HG03439 (cell line): Measurements from ENCODE around the gene PRSS53.

Experiments used
- ATAC-seq: cut with Tn5 transposase; IDR thresholded peaks from one replicate; pipeline ENCODE4 v1.9.1; 2021; ENCODE audit warnings: mild to moderate bottlenecking, moderate library complexity; ENCODE audit not compliant: unreplicated experiment

The PRSS53 gene

DNA sequence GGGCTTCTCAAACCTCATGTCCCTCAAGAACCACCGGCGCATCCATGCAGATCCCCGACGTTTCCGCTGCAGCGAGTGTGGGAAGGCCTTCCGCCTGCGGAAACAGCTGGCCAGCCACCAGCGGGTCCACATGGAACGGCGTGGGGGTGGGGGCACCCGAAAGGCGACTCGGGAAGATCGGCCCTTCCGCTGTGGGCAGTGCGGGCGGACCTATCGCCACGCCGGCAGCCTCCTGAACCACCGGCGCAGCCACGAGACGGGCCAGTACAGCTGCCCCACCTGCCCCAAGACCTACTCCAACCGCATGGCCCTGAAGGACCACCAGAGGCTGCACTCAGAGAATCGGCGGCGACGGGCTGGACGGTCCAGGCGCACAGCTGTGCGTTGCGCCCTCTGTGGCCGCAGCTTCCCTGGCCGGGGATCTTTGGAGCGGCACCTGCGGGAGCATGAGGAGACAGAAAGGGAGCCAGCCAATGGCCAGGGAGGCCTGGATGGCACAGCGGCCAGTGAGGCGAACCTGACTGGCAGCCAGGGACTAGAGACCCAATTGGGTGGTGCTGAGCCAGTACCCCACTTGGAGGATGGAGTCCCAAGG is 8.6 kb downstream of the PRSS53 start:
- no peak for ATAC-seq

DNA sequence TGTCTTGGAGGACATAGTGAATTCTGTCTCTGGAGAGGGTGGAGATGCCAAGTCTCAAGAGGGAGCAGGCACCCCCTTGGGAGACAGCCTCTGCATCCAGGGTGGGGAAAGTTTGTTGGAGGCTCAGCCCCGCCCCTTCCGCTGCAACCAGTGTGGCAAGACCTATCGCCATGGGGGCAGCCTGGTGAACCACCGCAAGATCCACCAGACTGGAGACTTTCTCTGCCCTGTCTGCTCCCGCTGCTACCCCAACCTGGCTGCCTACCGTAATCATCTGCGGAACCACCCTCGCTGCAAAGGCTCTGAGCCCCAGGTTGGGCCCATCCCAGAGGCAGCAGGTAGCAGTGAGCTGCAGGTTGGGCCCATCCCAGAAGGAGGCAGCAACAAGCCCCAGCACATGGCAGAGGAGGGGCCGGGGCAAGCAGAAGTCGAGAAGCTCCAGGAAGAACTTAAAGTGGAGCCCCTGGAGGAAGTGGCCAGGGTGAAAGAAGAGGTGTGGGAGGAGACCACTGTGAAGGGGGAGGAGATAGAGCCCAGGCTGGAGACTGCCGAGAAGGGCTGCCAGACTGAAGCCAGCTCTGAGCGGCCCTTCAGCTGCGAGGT is 9.3 kb downstream of the PRSS53 start:
- no peak for ATAC-seq

DNA sequence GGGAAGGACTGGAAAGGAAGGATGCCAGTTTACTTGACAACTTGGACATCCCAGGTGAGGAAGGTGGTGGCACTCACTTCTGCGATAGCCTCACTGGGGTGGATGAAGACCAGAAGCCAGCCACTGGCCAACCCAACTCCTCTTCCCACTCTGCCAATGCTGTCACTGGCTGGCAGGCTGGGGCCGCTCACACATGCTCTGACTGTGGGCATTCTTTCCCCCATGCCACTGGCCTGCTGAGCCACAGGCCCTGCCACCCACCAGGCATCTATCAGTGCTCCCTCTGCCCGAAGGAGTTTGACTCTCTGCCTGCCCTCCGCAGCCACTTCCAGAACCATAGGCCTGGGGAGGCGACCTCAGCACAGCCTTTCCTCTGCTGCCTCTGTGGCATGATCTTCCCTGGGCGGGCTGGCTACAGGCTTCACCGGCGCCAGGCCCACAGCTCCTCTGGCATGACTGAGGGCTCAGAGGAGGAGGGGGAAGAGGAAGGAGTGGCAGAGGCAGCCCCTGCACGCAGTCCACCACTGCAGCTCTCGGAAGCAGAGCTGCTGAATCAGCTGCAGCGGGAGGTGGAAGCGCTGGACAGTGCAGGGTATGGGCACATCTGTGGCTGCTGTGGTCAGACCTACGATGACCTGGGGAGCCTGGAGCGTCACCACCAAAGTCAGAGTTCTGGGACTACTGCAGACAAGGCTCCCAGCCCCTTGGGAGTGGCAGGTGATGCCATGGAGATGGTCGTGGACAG is 10.0 kb downstream of the PRSS53 start:
- ATAC-seq: no peak

DNA sequence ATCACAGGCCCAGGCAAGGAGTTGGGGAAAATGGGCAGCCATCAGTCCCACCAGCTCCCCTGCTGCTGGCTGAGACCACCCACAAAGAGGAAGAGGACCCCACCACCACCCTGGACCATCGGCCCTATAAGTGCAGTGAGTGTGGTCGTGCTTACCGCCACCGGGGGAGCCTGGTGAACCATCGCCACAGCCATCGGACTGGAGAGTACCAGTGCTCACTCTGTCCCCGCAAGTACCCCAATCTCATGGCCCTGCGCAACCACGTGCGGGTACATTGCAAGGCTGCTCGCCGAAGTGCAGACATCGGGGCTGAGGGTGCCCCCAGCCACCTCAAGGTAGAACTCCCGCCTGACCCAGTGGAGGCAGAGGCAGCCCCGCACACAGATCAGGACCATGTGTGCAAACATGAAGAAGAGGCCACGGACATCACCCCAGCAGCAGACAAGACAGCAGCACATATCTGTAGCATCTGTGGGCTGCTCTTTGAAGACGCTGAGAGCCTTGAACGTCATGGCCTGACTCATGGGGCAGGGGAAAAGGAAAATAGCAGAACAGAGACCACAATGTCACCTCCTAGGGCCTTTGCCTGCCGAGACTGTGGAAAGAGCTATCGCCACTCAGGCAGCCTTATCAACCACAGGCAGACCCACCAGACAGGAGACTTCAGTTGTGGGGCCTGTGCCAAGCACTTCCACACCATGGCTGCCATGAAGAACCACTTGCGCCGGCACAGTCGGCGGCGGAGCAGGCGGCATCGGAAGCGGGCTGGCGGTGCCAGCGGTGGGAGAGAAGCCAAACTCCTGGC is 10.9 kb downstream of the PRSS53 start:
- ATAC-seq: no peak

- no peak for ATAC-seq
These were observed 11.7 kb downstream of the PRSS53 start for GRCh38 chr16:31077024-31077423.

DNA sequence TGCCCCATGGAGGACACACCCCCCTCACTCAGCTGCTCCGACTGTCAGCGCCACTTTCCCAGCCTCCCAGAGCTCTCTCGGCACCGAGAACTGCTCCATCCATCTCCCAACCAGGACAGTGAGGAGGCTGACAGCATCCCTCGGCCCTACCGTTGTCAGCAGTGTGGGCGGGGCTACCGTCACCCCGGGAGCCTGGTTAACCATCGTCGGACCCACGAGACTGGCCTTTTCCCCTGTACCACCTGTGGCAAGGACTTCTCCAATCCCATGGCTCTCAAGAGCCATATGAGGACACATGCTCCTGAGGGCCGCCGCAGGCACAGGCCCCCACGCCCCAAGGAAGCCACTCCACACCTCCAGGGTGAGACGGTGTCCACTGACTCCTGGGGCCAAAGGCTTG is 12.4 kb downstream of the PRSS53 start:
- no peak for ATAC-seq

DNA sequence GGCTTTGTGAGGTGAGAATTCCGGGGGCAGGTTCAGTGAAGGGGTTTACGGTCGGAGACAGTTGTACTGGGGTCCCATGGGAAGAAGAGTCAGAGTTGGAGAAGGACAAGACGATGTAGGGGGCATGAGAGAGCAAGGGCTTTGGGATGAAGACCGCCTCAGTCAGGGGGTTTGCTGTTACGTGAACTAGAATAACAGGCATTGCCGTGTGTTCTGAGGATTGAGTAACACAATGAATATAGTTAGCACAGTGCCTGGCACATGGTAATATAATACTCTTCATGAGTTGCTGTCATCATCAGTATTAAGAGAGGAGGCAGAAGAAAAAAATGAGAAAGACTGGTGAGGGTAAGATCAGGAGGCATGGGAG is 13.9 kb downstream of the PRSS53 start:
- no peak for ATAC-seq

GRCh38 chr16:31073970-31074813 is 14.6 kb downstream of the PRSS53 start, which contains the start of the genes ZNF646 and ZNF668:
ZNF646 (plus strand) TSS chr16:31074422; CDS start chr16:31076325, 1,903 bp downstream.
ZNF668 (minus strand) TSS chr16:31074240; CDS start chr16:31064459, 9,781 bp downstream.
- peak; percentile 71 for ATAC-seq

DNA sequence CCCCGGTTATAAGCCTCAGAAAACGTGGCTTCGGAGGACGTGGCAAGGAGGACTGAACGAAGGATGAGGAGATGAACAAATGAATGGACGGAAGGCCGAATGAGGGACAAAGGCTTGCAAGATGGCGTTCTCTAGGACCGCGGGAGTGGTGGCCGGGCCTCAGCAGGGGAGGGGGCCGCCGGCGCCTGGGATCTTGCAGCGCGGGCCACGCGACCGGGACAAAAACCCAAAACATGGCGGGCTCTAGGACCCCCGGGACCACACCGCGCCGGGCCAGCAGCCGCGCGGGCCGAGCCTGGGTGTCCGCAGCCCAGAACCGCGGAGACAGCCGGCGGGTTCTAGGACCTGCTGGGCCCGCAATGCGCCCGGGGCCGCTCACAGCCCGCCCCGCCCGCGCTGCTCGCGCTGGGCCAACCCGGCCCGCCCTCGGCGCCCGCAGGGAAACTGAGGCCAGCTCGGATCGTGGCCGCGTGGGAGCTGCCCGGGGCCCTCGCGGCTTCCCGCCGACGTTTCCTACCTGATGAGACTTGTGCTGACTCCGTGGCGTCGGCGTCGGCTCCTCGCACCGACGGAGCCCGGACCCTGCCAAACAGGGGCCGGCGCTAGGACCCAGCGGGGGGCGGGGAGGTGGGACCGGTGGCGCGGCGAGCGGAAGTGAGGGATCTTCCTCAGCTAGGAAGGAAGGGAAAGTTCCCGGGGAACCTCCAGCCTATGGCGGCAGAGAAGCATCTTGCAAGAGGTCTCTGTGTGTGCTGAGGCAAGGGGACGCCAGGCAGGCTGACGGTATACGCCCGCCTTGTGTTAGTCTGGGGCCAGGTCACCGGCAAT is 15.4 kb downstream of the PRSS53 start:
- peak; percentile 53 for ATAC-seq

DNA sequence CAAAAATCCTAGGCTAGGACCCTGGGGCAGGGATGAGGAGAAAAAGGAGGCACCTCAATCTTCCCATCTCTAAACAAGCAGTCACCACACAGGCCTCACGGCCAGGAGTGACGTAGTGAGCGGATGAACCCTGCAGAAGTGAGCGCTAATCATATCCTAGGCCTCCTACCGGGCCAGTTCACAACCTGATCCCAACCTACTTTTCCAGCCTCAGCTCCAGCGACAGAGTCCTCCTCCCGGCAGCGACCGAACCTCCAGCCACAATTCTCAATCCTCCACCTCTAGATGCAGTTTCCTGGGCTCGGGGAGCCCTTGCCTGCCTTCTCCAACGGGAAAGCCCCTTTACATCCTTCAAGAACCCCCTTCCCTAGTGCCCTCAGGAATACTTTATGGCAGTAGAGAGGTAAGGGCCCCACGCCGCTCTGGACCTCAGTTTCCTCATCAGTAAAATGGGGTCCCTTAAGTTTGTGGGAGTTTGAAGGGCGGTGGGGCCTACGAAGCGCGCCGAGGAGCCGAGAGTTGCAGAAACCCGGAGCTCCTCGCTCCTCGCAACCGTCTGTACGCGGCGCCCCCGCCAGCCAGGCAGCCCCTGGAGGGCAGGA is 16.1 kb downstream of the PRSS53 start:
- ATAC-seq: peak; percentile 14

DNA sequence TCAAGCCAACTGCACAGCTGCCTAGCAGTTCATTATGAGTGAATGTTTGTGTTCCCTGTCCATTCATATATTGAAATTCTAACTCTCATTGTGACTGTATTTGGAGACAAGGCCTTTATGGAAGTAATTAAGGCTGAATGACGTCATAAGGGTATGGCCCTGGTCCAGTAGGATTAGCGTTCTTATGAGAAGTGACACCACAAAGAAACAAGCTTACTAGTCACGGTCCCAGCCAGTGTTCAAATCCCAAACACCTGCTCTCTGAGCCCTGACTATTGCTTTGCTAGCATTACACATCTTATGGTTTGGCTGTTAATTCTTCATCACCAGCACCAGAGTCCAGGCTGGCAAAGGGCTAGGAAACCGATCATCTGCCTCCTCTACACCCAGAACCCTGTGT is 16.9 kb downstream of the PRSS53 start:
- ATAC-seq: no peak

DNA sequence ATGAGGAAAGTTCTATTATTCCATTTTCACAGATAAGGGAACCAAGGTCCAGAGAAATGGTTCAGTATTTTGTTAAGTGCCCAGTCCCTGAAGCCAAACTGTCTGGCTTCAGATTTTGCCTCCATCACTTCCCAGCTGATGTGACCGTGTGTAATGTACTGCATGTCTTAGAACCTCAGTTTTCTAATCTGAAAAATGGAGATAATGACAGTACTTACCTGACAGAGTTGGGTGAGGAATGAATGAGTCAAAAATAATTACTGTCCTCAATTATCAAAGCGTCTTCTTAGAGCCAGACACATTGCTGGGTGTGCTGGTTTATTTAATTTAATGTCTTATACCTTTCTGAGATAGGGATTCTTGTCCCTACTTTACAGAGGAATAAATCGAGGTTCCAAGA is 21.4 kb downstream of the PRSS53 start:
- no peak for ATAC-seq

DNA sequence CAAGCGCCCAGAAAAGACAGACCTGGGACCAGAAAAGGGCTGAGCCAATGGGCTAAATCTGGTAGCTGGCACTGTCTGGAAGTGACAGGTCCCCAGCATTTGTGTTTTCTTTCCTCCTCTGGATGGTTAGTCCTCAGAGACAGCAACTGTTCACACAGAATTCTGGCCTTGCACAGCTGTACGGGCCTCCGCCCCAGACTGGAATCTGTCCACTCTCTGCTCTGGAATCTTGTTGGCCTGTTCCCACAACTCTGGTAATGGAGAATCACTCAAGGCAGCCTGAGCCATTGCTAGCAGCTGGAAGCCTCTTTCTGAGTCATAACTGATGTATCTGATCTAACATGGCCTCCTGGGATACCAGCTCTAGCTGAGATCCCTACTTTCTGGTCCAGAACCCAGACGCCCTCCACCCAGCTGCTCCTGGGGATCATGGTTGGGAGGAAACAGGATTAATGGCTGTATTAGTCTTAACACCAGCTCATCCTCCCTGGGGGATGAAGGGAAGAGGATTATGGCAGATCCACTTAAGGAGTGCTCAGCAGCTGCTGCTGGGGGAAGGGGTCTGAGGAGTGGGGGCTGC is 23.8 kb downstream of the PRSS53 start:
- ATAC-seq: no peak

DNA sequence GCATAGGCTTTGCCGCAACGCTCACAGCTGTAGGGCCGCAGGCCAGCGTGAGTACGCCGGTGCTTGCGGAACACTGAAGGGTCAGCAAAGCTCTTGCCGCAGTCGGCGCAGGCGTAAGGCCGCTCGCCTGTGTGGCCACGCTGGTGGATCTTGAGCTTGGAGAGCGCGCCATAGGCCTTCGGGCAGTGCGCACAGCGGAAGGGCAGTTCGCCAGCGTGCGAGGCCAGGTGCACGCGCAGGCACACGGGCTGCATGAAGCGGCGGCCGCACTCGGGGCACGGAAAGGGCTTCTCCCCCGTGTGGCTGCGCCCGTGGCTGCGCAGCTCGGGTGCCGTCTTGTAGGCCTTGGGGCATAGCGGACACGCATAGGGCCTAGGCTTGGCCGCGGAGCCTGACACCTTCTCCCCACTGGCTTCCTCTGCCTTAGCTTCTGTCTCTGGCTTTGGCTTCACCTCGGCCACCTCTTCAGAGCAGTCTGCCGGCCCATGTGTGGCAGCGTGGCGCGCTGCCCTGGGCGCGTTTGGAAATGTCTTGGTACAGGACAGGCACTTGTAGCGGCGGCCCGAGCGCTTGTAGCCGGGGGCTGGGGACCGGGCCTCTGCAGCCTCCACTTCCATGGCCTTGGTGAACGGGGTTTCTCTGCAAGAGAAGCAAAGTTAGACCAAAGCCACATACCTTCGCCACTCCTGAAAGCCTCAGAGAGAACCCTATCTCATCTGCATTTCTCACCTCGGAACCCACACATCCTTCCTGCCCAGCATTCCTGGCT is 24.7 kb downstream of the PRSS53 start:
- no peak for ATAC-seq

DNA sequence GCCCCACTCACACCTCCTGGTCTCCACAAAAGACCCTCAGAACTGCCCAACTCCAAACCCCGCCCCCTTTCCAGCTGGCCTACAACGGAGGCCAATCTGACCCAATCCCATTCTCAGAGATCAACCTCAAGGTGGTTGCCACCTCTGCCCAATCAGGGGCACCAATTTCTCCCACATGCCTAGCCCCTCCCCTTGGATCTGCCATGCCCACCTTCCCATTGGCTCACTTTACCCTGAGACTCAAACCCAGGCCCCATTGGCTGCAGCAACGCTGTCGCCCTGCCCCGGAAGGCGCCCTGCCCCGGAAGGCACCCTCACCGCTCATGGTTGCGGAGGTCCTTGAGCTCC is 25.3 kb downstream of the PRSS53 start:
- no peak for ATAC-seq

GRCh38 chr16:31061813-31062440 is 26.8 kb downstream of the PRSS53 start:
- ATAC-seq: no peak

DNA sequence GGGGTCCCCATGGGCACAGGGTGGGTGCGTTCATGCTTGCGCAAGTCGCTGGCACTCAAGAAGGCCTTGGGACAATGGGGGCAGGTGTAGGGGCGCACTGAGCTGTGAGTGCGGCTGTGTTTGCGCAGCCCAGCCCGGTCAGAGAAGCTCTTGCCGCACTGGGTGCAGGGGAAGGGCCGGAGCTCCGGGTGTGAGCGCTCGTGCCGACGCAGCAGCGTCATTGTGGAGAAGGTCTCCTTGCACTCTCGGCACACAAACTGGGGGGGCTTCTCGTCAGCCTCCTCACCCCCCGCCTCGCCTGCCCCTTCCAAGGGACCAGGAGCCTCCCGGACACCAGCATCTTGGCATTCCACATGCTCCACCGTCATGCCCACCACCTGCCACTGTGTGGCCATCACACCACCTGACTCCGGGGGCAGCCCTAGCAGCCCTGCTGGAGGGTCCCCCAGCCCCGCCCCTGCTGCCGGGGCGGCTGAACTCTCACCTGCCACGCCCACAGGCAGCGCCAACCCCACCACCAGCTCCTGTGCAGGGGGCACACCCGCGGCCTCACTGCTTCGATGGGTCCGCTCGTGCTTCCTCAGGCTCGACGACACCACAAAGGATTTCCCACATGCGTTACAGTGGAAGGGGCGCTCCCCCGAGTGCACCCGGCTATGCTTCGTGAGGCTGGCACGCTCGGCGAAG is 27.5 kb downstream of the PRSS53 start:
- no peak for ATAC-seq
